ENCODE measurements around the gene FBXW9. TPM values are rescaled to one million over a fixed set of nuclear protein-coding genes. Genes with fewer than 3 reads are reported as not detected.

Gene FBXW9
- total and polyA plus RNA-seq, 2 of the 8 experiments (the other 6 are each of a cell fraction or from before 2014, with no cell fraction given), result 10.8 to 30.1 TPM

DNA sequence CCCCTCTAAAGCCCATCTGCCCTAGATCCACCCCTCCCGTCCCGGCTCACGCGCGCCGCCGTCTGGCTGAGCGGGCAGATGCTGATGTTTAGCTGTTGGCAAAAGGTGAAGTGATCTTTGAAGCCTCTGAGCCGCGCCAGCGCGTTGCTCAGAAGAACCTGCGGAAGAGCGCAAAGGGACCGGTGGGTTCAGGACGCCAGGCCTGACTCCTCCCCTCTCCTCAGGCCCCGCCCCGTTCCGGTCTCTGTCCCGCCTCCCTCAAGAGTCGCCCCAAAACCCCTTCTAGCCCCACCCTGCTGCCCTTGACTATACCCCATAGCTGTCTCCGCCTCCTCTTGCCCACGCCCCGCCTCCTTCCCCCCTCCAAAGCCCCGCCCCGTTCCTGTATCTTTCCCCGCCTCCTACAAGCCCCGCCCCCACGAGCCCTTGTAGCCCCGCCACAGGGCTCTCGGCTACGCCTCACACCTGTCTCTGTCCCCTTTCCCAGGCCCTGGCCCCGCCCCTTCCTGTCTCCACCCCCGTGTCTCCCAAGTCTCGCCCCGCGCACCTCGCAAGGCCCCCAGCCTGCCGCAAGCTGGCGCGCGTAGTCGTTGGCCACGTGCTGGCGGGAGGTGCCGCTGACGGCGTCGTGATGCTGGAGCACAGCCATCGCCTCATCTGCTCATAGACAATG, 39.4 kb downstream of the FBXW9 start (continued):
- TF ChIP-seq, protein P1, sequence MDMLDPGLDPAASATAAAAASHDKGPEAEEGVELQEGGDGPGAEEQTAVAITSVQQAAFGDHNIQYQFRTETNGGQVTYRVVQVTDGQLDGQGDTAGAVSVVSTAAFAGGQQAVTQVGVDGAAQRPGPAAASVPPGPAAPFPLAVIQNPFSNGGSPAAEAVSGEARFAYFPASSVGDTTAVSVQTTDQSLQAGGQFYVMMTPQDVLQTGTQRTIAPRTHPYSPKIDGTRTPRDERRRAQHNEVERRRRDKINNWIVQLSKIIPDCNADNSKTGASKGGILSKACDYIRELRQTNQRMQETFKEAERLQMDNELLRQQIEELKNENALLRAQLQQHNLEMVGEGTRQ (IDR thresholded peaks at IDR 0.05; ENCODE audit: low read length), result no peak
- TF ChIP-seq POLR2A (IDR thresholded peaks at IDR 0.05; ENCODE audit: control extremely low read depth in 1 of 2, low read depth in 2 of 2, low read length in 2 of 2) (no peak), YY1 (IDR thresholded peaks at IDR 0.05; ENCODE audit: low read depth, low read length) (no peak), TCF12 (IDR thresholded peaks at IDR 0.05; ENCODE audit: low read depth, low read length) (no peak), GABPA (IDR thresholded peaks at IDR 0.05; ENCODE audit: borderline replicate concordance, insufficient read depth, low read length) (no peak), NANOG (IDR thresholded peaks at IDR 0.05; ENCODE audit: insufficient read depth, low read depth, low read length, poor library complexity, severe bottlenecking) (no peak), TBP (IDR thresholded peaks at IDR 0.05; ENCODE audit: low read depth, low read length) (peak; percentile 18; the same call in 1 of the 2 replicates), CHD1 (IDR thresholded peaks at IDR 0.05; ENCODE audit: low read depth, low read length) (no peak), JUN (IDR thresholded peaks at IDR 0.05; ENCODE audit: low read depth, low read length) (no peak), HDAC2 (IDR thresholded peaks at IDR 0.05; ENCODE audit: borderline replicate concordance in 1 of 2, low read depth in 2 of 2, low read length in 2 of 2) (no peak), SP4 (IDR thresholded peaks at IDR 0.05; ENCODE audit: low read length) (no peak), TEAD4 (IDR thresholded peaks at IDR 0.05; ENCODE audit: low read depth, low read length) (no peak), KDM4A (IDR thresholded peaks at IDR 0.05; ENCODE audit: low read depth, low read length, severe bottlenecking) (no peak), PHF8 (conservative IDR thresholded peaks at IDR 0.05; ENCODE audit: low read depth, low read length) (no peak), SRF (IDR thresholded peaks at IDR 0.05; ENCODE audit: low read depth, low read length) (no peak), BRCA1 (IDR thresholded peaks at IDR 0.05; ENCODE audit: low read depth, low read length) (no peak), SIX5 (IDR thresholded peaks at IDR 0.05; ENCODE audit: low read depth, low read length) (no peak), NRF1 (IDR thresholded peaks at IDR 0.05; ENCODE audit: low read depth, low read length) (no peak), E2F6 (IDR thresholded peaks at IDR 0.05) (peak; percentile 98), SP1 (IDR thresholded peaks at IDR 0.05; ENCODE audit: low read depth, low read length) (peak; percentile 47; the same call in 1 of the 2 replicates), RXRA (IDR thresholded peaks at IDR 0.05; ENCODE audit: insufficient read depth, low read depth, low read length) (no peak), JUND (IDR thresholded peaks at IDR 0.05; ENCODE audit: low read length) (no peak), CREB1 (IDR thresholded peaks at IDR 0.05) (peak; percentile 29; the same call in 1 of the 2 replicates), CBX5 (IDR thresholded peaks at IDR 0.05; ENCODE audit: low read depth, low read length) (no peak), POU5F1 (IDR thresholded peaks at IDR 0.05; ENCODE audit: low read depth, low read length) (no peak)

Measured in H1 (cell line).